CD4-positive, alpha-beta T cell treated with Interleukin-21 for 1 hour (primary cell): ENCODE measurements around the gene TLR3.

Experiments used
- DNase-seq: peaks from one replicate; pipeline ENCODE4 v3.0.0-alpha.2; 2020

Gene TLR3

DNA sequence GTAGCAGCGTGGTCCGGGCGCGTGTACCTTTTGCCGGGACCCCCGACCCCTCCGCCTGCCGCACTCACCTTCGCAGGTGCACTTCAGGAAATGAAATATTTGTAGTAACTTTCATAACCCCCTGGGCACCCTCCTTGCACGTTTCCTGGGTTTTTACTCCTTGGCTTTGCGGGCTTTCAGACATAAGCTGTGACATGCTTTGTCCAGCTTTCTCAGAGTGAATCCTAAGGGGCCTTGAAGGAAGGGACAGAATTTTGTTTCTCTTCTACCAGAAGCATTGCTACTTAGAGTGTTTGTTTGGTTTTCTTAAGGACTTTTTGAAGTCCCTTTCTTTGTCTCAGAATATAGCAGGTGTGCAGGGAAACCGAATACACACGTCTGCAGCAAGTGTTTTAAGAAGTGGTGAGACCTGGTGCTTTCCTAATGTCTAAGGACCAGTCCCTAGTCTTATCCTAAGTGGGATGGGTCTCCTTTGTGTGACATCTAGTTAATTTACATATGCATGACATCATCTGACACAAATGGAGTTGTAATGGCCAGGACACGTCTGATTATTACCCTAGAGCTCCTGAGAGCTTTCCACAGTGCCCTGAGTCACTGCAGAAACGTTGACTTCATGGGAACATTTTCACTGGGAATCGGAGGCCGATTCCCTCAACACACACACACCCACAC, 36.8 kb downstream of the TLR3 start:
- DNase-seq = no peak

DNA sequence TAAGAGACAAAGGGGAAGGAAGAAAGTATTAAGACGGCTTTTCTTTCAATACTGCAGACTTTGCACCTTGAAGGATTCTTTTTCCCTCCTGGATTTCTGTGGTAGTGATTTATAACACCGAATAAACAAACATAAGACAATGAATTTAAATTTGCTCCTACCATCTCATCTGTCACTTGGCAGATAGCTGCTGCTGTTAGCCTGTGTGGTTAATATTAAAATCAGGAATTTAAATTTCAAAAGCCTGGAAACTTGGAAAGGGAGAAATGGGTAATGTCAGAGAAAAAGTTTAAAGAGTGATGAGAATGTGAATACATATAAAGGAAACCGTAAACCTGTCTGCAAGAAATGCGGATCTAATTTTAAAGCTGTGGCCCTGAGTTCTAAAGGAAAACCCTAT, 39.0 kb downstream of the TLR3 start:
- DNase-seq = no peak

DNA sequence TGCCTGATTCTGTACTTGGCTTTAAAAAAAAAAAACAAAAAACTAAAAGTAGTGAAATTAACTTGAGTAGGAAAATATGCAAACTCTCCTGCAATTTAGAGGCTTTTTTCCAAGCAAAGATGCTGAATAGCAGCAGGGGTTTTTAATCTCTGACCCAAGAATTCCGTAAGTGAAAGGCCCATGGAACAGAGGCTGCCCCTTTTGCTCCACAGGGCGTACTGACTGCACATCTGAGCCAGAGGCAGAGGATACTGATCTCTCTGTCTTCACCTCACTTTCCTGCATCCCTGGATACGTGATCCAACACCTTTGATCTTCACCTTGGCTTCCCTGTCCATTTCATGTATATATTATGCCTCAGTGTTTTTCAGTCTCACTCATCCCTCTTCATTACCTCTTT, 39.4 kb downstream of the TLR3 start:
- DNase-seq = no peak

DNA sequence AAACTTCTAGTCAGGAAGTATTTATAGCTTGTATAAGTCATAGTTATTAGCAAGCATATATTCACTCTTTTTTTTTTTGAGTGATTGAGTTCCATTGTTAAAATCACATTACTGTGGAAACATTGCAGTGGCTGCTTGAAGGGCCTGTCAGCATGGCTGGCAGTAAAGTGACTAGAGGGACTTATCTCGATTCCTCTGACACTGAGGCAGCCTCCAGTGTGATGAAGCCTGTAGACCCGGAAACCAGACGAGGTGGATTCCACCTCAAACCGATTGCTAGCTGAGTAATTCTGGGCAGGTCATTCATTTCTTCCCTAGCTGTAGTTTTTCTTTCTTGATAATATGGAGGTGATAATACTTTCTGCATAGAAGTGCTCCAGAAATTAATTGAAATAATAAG, 40.3 kb downstream of the TLR3 start:
- DNase-seq = no peak

DNA sequence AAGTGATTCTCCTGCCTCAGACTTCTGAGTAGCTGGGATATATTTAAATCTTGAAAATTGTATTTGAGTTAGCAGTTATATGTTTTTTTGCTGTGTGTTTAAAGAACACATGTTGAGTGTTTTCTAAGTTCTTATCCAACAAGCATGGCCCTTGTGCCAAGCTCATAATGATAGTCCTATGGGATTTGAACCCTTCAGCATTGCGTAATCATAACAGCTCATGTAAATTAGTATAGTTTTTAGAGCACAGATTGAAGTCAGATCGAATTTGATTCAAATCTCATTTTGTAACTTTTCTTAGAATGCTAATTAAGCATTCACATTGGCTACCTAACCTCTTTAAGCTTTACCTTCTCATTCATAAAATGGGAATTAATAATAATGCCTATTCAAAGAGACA, 47.7 kb downstream of the TLR3 start:
- no peak for DNase-seq

DNA sequence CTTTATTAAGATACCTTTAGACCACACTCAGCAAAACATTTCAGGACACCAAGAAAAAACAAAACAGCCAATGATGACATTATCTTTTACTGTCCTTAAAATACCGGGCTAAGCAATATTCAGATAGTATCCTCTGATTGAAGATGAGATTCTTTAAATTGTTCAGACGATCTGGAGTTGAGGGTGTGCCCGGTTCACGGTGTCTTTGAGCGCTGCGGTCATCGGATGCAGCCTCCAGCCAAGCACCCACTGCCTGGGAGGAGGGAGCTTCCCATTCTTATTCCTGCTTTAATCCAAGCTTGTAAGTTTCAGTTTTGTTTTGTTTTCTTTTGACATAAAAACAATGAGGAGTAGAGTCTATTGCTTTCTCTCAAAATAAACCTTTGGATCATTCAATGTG, 49.6 kb downstream of the TLR3 start:
- no peak for DNase-seq

DNA sequence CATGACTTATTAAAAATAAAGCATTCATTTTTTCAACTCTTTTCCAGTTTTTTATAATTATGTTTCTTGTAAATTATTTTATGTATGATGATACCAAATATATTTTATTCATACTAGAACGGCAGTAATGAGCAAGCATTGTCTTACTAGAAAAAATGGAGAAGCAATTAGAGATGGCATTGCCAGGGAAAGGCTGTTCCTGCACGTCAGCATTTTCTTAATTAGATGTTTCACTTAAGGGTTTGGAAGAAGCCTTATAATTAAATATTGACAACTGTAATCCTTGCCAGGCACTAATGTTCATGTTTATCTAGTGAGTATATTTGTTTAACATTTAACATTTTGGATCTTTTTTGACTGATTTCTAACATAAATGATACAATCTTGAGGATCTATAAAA, 52.1 kb downstream of the TLR3 start:
- DNase-seq = no peak

DNA sequence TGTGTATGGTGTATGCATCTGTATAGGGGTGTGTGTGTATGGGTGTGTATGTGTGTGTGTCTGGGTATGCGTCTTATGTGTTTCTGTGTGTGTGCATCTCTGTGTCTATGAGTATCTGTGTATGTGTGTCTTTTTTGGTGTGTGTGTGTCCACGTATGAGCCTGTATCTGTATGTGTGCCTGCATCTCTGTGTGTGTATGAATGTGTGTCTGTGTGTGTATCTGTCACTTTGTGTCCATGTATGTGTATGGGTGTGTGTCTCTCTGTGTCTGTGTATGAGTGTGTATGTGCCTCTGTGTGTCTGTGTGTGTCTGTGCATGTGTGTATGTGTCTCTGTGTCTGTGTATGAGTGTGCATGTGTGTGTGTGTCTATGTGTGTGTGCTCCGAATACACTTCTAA, 59.9 kb downstream of the TLR3 start:
- DNase-seq = no peak

DNA sequence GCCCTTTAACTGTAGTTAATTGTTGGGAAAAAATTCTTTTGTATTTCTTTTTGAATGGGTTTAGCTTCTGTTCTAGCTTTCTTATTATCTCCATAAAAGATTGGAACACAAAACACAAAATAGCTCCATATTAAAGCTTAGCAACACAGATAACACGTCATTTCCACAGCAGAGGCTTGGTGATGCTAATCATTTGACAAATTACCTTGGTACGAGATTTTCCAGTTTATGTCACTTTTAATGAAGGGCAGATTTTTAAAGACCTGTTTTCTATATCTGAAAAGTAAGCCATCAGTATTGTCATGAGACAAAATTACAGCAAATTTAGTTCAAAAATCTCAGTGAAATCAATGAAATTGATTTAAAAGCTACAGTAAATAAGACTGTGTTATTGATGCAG, 63.0 kb downstream of the TLR3 start:
- DNase-seq = no peak

DNA sequence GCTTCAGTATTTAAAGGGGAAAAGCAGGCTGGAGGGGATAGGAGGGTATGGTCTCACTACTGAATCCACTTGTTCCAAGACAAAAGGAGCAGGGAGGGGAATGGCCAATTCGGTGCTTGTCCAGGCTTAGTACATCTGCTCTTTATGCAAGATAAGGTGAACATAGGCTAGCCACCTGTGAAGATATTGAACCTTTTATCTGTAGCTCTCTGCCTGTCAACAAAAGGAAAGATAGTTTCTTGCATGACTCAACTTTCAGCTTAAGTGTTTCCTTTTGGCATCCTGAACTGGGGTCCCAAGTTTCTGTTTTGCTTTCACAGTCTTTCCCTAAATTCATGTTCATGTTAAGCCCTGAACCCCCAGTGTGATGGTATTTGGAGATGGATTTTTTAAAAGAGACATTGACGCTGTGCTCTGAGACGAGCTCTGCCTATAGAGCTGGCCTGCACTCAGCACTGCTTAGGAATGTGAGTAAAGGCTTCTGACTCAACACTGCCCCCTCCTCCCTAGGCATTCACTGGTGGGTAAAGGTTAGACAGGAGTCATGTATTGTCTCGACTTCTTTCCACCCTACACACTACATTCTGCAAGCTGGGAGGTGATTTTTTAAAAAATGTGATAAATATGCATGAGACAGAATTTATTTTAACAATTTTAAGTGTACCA, 63.8 kb downstream of the TLR3 start:
- DNase-seq = no peak

DNA sequence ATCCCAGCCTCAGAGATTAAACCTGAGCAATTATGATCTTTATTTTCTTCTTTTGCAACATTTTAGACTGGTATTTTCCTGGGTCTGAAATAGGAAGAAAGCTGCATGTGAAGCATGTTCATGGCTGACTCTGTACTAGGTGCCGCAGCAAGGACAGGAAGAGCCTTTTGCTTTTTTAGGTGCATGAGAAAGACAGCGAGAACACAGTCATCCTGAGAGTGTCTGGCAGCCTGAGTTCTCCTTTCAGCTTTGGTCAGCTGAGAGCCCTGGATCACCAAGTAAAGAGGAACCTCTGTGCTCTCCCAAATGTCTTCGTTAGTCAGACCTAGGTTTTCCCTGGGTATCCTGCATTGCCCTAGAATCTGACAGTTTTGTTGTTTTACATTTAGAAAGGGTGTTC, 65.3 kb downstream of the TLR3 start:
- DNase-seq = no peak

DNA sequence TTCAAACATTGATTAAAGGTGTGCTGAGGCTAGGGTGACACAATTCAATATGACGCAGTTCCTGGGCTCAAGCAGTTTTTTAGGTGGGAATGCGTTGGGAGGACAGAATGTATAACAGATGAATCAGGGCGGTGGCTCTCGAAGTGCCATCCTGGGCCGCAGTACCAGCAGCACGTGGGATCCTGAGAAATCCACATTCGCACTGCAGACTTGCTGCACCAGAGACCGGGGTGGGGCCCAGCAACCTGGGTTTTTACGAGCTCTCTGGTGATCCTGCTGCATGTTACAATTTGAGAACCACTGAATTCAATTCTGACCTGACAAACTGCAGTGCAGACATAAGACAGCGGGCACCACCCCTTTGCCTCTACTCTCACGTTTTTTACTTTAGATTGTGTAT, 65.9 kb downstream of the TLR3 start:
- DNase-seq = no peak

DNA sequence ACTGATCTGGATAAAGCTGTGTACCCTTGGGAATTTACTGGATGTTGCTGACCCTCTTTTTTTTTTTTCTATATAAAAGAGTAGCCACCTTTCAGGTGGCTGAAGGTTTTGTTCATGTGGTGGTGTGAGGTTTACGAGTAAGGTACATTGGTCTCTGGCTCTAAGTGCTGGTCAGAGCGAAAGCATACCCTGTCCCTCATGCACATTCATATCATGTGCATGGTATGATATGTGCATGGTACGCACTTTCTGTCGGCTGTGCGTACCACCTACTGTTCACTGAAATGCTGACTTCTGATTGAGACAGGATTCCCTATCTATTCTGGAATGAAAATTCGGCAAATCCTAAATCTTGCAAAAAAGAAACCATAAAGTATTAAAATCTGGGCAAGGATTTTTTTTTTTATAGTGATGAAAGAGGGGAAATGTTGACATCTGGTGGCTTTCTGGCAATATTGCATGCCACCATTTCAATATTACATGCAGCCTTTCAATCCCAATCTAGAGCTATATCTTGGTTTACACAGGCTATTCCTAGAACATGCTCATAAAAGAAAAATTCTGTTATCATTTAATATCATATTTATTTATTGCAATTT, 68.3 kb downstream of the TLR3 start:
- peak; percentile 5 for DNase-seq
